ENCODE measurements around the gene ANK2.

DNA sequence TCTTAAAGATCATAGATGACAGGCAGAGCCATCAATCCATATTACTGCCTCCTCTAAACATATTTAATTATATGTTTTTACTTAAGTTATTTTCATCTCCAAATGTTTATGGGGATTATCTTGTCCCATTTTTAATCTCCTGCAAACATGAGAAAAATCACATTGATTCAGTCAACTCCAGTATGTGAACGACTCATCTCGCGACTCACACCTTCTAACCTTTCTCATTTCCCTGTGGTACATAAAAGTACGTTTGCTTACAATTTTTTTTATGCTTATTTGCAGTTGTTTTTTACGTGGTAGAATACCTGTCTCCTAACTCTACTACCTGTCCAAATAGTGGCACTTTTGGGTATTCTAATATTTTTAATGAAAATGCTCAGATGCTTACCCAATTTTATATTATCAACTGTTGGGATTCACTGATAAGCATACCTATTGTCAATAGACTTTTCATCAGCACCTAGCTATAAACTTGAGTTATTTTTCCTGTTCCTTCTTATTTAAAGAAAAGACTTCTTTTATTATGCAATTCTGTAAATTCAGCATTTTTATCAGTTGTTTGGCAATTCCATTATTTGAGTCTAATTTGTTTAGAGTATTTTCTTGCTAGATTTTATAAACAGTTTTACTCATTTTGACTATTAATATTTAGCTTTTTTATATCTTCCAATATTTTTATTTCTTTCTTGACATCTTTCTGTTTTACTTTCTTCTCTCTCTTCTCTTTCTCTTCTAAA lies 276.6 kb downstream of the ANK2 start:
- TF ChIP-seq, protein P1, sequence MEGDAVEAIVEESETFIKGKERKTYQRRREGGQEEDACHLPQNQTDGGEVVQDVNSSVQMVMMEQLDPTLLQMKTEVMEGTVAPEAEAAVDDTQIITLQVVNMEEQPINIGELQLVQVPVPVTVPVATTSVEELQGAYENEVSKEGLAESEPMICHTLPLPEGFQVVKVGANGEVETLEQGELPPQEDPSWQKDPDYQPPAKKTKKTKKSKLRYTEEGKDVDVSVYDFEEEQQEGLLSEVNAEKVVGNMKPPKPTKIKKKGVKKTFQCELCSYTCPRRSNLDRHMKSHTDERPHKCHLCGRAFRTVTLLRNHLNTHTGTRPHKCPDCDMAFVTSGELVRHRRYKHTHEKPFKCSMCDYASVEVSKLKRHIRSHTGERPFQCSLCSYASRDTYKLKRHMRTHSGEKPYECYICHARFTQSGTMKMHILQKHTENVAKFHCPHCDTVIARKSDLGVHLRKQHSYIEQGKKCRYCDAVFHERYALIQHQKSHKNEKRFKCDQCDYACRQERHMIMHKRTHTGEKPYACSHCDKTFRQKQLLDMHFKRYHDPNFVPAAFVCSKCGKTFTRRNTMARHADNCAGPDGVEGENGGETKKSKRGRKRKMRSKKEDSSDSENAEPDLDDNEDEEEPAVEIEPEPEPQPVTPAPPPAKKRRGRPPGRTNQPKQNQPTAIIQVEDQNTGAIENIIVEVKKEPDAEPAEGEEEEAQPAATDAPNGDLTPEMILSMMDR (conservative IDR thresholded peaks at IDR 0.05): no peak
- no peak for TF ChIP-seq ZFX (IDR thresholded peaks at IDR 0.05)
